Activated CD8-positive, alpha-beta memory T cell treated with anti-CD3 and anti-CD28 coated beads, Interleukin-2, amount 50 U/mL, for 4 hours (primary cell): ENCODE results near the gene YIF1B.
"Not testable (repeated sequence)": the region's sequence is repeated elsewhere in the genome, so short reads cannot be mapped to it uniquely, and the experiment has no call there.

Experiments
- DNase-seq: peaks from one replicate; pipeline ENCODE4 v3.0.0-alpha.2; 2020

YIF1B gene

DNA sequence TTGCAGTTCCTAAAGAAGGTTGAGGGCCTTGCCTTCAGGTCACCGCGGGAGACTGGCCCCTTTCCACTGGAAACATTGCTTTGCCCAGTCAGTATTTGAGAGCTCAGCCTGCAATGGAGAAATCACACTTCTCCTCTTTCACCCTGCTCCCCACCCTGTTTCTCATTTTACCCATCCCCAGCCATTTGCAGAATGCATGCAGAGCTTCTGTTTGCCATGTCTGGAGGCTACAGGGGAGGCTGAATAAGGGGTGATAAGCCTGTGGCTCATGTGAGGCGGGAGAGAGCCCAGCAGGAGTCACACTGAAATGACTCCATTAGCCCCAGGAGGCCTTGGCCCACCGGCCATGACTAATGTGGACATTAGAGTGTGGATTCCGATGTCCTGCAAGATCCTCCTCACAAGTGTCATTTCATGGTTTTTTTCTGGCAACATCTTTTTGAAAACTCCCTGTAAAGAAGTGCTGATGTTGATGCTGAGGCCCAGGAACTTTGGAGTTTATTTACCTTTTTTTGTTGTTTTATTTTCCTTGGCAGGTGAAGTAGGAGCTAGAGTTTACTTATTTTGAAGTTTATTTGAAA is 45.1 kb downstream of the YIF1B start:
- no peak for DNase-seq

GRCh38 chr19:38268539-38268938 is 47.2 kb downstream of the YIF1B start:
- DNase-seq, result no peak

GRCh38 chr19:38267761-38268483 is 47.8 kb downstream of the YIF1B start:
- DNase-seq, result no peak

DNA sequence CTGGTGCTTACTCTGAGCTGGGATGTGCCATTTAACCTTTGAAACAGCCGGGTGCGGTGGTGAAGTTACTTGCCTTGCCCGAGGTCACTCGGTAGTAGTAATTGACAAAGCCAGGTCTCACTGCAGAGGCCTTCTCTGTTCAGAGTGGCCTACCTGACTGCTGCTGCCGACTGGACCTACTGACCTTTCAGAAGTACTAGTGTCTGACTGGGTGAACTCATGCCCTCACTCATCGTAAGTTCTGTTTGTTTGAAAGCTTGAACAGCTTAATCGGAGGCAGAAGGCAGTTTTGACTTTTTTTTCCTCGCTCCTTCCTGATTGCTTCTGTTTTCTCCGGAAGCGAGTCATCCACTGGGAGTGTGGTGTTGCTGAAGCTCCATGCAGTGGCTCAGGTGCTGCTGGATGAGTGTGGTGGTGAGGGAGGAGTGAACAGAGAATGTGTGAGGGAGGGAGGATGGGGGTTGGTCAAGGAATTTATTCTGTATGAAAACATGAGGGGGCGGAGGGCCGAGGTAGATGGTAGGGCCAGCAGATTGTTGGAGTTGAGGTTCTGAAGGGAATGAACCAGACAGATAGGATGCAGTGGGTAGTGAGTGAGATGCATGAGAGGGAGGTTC is 48.7 kb downstream of the YIF1B start:
- DNase-seq, result no peak

DNA sequence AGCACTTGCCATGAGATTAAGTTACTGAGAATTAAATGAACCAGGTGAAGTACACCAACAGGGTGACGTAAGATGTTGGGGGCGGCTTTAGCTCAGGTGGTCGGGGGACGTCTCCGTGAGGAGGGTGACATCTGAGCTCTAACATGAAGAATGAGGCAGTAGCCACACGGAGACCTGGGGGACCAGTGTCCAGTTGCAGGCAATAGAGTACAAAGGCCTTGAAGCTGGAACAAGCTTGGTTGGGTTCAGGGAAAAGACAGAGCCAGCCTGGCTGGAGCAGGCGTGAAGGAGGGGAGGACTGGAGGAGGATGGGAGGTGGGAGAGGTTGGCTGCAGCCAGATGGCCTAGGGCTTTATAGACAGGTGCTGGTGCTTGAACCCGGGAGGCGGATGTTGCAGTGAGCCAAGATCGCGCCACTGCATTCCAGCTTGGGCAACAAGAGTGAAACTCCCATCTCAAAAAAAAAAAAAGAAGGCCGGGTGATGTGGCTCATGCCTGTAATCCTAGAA is 49.8 kb downstream of the YIF1B start:
- DNase-seq, result no peak

- DNase-seq, result no peak
These were observed 50.4 kb downstream of the YIF1B start for GRCh38 chr19:38265213-38265861.

- peak; percentile 48 for DNase-seq
These were observed 51.1 kb downstream of the YIF1B start, which contains the start of gene SPINT2 for GRCh38 chr19:38264486-38265212. Gene SPINT2, plus strand, starts transcription at chr19:38264573. Its CDS starts 320 bp downstream, at chr19:38264893.

DNA sequence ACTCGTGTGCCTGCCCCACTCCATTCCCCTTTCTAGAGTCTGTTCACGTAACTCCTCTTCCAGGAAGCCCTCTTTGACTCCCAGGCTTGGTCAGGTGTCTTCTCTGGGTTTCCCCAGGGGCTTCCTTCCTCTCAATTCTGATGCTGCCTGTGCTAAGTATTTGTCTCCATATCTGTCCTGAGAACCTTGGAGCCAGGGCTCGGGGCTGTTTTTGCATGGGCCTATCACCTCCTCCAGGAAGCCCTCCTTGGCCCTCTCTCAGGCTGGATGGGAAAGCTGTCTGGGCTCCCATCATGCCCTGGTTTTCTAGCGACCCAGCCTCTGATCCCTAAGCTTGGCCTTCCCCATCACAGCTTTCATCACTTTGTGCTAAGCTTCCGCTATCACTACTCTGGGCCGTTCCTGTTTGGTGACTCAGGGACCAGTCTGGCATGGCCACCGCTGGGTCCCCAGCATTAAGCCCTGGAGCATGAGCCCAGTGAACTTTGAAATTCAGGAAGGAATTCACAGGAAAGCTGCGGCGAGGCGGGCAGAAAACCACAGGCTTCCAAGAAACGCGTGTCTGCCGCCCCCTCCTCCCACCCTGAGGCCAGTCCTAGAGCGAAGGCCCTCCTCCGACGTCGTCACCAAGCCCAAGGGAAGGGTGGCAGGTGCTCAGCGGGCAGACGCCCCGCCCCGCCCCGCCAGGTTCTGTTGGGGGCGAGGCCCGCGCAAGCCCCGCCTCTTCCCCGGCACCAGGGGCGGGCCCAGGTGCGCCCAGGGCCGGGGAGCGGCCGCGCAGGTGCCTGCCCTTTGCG is 51.9 kb downstream of the YIF1B start:
- peak; percentile 74 for DNase-seq

GRCh38 chr19:38262585-38263268 is 53.0 kb downstream of the YIF1B start:
- no peak for DNase-seq

GRCh38 chr19:38261942-38262341 is 53.8 kb downstream of the YIF1B start:
- not testable (repeated sequence) for DNase-seq

DNA sequence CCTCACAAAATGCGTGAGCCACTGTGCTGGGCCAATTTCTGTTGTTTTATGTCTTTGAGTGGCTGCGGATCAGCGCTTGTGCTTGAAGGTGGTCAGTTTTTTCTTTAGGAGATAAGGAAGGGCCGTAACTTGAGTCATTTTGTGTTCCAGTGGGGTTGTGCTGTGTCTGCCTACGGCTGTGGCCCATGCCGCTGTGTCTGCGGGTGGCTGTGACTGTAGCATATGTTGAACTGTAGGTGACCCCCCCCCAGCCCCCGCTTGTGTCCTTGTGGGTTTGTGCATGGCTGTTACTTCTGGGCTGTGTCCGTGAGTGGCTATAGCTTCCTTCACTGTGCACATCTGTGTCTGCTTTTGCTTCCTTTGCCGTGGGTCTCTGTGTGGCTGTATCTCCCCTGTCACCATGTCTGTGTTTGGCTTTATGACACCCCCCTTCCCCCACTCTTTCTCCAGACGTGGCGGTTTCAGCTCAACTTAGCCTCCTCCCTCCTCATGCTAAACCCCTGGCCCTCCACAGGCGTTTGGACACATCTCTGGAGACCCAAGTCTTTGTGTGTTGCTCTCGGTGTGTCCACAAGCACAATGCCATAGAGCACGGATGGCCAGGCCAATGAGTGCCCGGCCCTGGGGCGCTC is 60.2 kb downstream of the YIF1B start:
- DNase-seq, result no peak

DNA sequence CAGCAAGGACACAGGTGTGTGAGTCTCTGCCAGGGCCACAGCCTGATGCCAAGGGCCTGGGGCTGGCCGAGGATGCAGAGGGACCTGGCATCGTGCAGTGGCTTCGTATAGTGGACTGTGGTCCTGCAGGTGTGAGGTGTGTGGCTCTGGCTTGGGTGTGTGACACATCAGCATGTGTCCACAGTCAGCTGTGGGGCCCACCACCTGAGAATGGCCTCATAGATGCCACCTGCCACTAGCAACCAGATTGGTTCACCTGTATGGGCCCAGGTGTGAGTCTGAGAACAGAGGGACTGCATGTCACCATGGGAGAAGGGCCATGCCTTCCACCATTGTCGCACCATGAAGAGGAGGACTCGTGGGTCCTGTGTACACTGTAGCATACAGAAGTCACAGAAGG is 62.0 kb downstream of the YIF1B start:
- no peak for DNase-seq
